ENCODE measurements around the gene ZSCAN30. TPM values are rescaled to one million over a fixed set of nuclear protein-coding genes. Genes with fewer than 3 reads are reported as not detected.
"Not testable (repeated sequence)": the region's sequence is repeated elsewhere in the genome, so short reads cannot be mapped to it uniquely, and the experiment has no call there.

Gene ZSCAN30
- total and polyA plus RNA-seq, 2 of the 13 experiments (the other 11 are each of a cell fraction or from before 2014, with no cell fraction given) = 7.4 to 7.7 TPM

- FAIRE-seq; H3K27ac ChIP-seq (ENCODE audit: extremely low read length, insufficient read depth, low read length); H3K9ac ChIP-seq (ENCODE audit: insufficient read depth, low read depth, low read length); H4K20me1 ChIP-seq (ENCODE audit: insufficient read depth, low read length); BruUV-seq (replicated peaks); intact Hi-C loops (cut with micrococcal nuclease; ENCODE audit: unreplicated experiment); H3K36me3 ChIP-seq (replicated peaks in 1 of 2; ENCODE audit: control insufficient read depth in 1 of 2, insufficient read depth in 2 of 2, low read length in 2 of 2); ATAC-seq; H3K4me3 ChIP-seq (replicated peaks in 1 of 3; ENCODE audit: insufficient read depth in 1 of 3, low read depth in 2 of 3, low read length in 3 of 3); H2AFZ ChIP-seq (ENCODE audit: low read length); H3K79me2 ChIP-seq (ENCODE audit: insufficient read depth, low read length); H3K27me3 ChIP-seq (ENCODE audit: control insufficient read depth in 1 of 2, insufficient read depth in 2 of 2, low read length in 2 of 2); H3K4me2 ChIP-seq (ENCODE audit: low read depth, low read length); DNase-seq (ENCODE audit: low spot score); H3K9me3 ChIP-seq (ENCODE audit: low read length); CTCF ChIA-PET (ENCODE audit: low intra/inter-chr PET ratio, low total read pairs); in situ Hi-C loops (cut with HindIII; ENCODE audit: extremely low pct_ligation_motif_present, low pct_unique_long_range_greater_than_20kb); H3K4me1 ChIP-seq (ENCODE audit: insufficient read depth, low read length); POLR2A ChIA-PET; TF ChIP-seq FOXA1 (IDR thresholded peaks at IDR 0.05): not testable (repeated sequence)
- 93% methylated on average over 16 of the region's 30 CpGs for WGBS (ENCODE audit: low lambda C conversion rate)
- TF ChIP-seq FOXA3 (CRISPR knock-in tag; IDR thresholded peaks at IDR 0.05) (peak; percentile 23; the same call in 1 of the 2 replicates), FOXA1 (CRISPR knock-in tag; IDR thresholded peaks at IDR 0.05) (peak; percentile 56), ZNF281 (CRISPR knock-in tag; IDR thresholded peaks at IDR 0.05; ENCODE audit: borderline replicate concordance) (peak; percentile 53; the same call in 1 of the 2 replicates)
Measured at GRCh38 chr18:35205746-35206458, 84.1 kb downstream of the ZSCAN30 start.

GRCh38 chr18:35205199-35205712, 84.8 kb downstream of the ZSCAN30 start:
- CTCF ChIA-PET (ENCODE audit: low intra/inter-chr PET ratio, low total read pairs) = no interaction called here
- H3K79me2 ChIP-seq (ENCODE audit: insufficient read depth, low read length) = no peaks in the 10 kb centered on the region
- no peak for FAIRE-seq

More at GRCh38 chr18:35205199-35205712, 84.8 kb downstream of the ZSCAN30 start:
- no peak overlapping the region for H3K9ac ChIP-seq (ENCODE audit: insufficient read depth, low read depth, low read length)
- intact Hi-C loops (cut with micrococcal nuclease; ENCODE audit: unreplicated experiment) = no loop called here
- TF ChIP-seq ZNF317 (CRISPR knock-in tag; IDR thresholded peaks at IDR 0.05) = peak; percentile 98
- no peak for TF ChIP-seq MXD1 (CRISPR knock-in tag; IDR thresholded peaks at IDR 0.05)
- no peak for TF ChIP-seq DMAP1 (CRISPR knock-in tag; IDR thresholded peaks at IDR 0.05)
- H3K4me2 ChIP-seq (ENCODE audit: low read depth, low read length) = no peak overlapping the region
- no peak overlapping the region for H3K4me3 ChIP-seq (replicated peaks in 1 of 3; ENCODE audit: insufficient read depth in 1 of 3, low read depth in 2 of 3, low read length in 3 of 3)
- H4K20me1 ChIP-seq (ENCODE audit: insufficient read depth, low read length) = no peaks in the 10 kb centered on the region
- H3K4me1 ChIP-seq (ENCODE audit: insufficient read depth, low read length) = no peaks in the 10 kb centered on the region
- no peak overlapping the region for H2AFZ ChIP-seq (ENCODE audit: low read length)
- POLR2A ChIA-PET = no interaction called here
- no TSS peak for BruUV-seq (replicated peaks)
- H3K9me3 ChIP-seq (ENCODE audit: low read length) = no peaks in the 10 kb centered on the region
- WGBS (ENCODE audit: low lambda C conversion rate) = 26% methylated on average over 2 of the region's 2 CpGs
- ATAC-seq = no peak
- H3K36me3 ChIP-seq (replicated peaks in 1 of 2; ENCODE audit: control insufficient read depth in 1 of 2, insufficient read depth in 2 of 2, low read length in 2 of 2) = no peaks in the 10 kb centered on the region
- H3K27ac ChIP-seq (ENCODE audit: extremely low read length, insufficient read depth, low read length) = no peak overlapping the region
- no peaks in the 10 kb centered on the region for H3K27me3 ChIP-seq (ENCODE audit: control insufficient read depth in 1 of 2, insufficient read depth in 2 of 2, low read length in 2 of 2)
- in situ Hi-C loops (cut with HindIII; ENCODE audit: extremely low pct_ligation_motif_present, low pct_unique_long_range_greater_than_20kb) = no loop called here
- no peak for DNase-seq (ENCODE audit: low spot score)

Measured in HepG2 (cell line).